Loucy (cell line): ENCODE measurements around the gene BCAS2.

Experiments used
- H2AFZ ChIP-seq: fragments of 200-600 bp; sonication (generic); 2 replicates; pipeline ENCODE4 v1.6.0; 2016; ENCODE audit warnings: antibody characterized with exemption, mild to moderate bottlenecking, low read length, moderate library complexity
- H3F3A ChIP-seq: fragments of 200-600 bp; 2 replicates; pipeline ENCODE4 v1.6.0; 2016; ENCODE audit warnings: antibody characterized with exemption, low read depth, mild to moderate bottlenecking
- H3K27me3 ChIP-seq: fragments of 200-600 bp; sonication (generic); 2 replicates; pipeline ENCODE4 v1.6.1; 2014; ENCODE audit warnings: low read length, mild to moderate bottlenecking; ENCODE audit not compliant: insufficient read depth, poor library complexity, severe bottlenecking
- H3K36me3 ChIP-seq: fragments of 200-600 bp; sonication (generic); 2 replicates; pipeline ENCODE4 v1.6.1; 2016; ENCODE audit warnings: low read length; ENCODE audit not compliant: insufficient read depth
- H3K4me1 ChIP-seq: fragments of 200-600 bp; sonication (generic); 2 replicates; pipeline ENCODE4 v1.5.1; 2014; ENCODE audit warnings: low read length, mild to moderate bottlenecking; ENCODE audit not compliant: insufficient read depth, poor library complexity, severe bottlenecking
- H3K4me2 ChIP-seq: fragments of 200-600 bp; sonication (generic); 2 replicates; pipeline ENCODE4 v1.6.0; 2014; ENCODE audit warnings: antibody characterized with exemption, low read length, low read depth, mild to moderate bottlenecking; ENCODE audit not compliant: poor library complexity, severe bottlenecking
- H3K4me3 ChIP-seq: fragments of 200-600 bp; sonication (generic); 2 replicates; pipeline ENCODE4 v1.5.1; 2014; ENCODE audit warnings: low read length, mild to moderate bottlenecking, mixed read lengths; ENCODE audit not compliant: poor library complexity, severe bottlenecking
- H3K79me2 ChIP-seq: fragments of 200-600 bp; sonication (generic); 2 replicates; pipeline ENCODE4 v1.6.1; 2014; ENCODE audit warnings: low read length; ENCODE audit not compliant: insufficient read depth
- H3K9ac ChIP-seq: fragments of 200-600 bp; sonication (generic); 2 replicates; pipeline ENCODE4 v1.6.0; 2014; ENCODE audit warnings: mild to moderate bottlenecking, low read depth, low read length, moderate library complexity; ENCODE audit not compliant: poor library complexity, severe bottlenecking
- H3K9me2 ChIP-seq: fragments of 200-600 bp; sonication (generic); replicated peaks from 2 replicates; pipeline ENCODE4 v1.6.1; 2016; ENCODE audit warnings: low read depth, low read length, mixed read lengths
- H3K9me3 ChIP-seq: fragments of 200-600 bp; sonication (generic); 2 replicates; pipeline ENCODE4 v1.6.1; 2014; ENCODE audit warnings: mild to moderate bottlenecking, antibody characterized with exemption, low read length, low read depth; ENCODE audit not compliant: insufficient read depth
- H4K20me1 ChIP-seq: fragments of 200-600 bp; sonication (generic); 2 replicates; pipeline ENCODE4 v1.6.0; 2014; ENCODE audit warnings: antibody characterized with exemption, low read length, mild to moderate bottlenecking; ENCODE audit not compliant: insufficient read depth, poor library complexity, severe bottlenecking
- EZH2phosphoT487 ChIP-seq: fragments of 200-600 bp; IDR thresholded peaks from 2 replicates; pipeline ENCODE4 v1.6.1; 2018; ENCODE audit warnings: antibody characterized with exemption, mild to moderate bottlenecking, moderate library complexity, borderline replicate concordance
- TF ChIP-seq, protein P1 (sequence below): fragments of 200-600 bp; sonication (generic); conservative IDR thresholded peaks from 2 replicates; pipeline ENCODE4 v1.5.1; 2014; ENCODE audit warnings: mild to moderate bottlenecking, antibody characterized with exemption, low read length

The BCAS2 gene

DNA sequence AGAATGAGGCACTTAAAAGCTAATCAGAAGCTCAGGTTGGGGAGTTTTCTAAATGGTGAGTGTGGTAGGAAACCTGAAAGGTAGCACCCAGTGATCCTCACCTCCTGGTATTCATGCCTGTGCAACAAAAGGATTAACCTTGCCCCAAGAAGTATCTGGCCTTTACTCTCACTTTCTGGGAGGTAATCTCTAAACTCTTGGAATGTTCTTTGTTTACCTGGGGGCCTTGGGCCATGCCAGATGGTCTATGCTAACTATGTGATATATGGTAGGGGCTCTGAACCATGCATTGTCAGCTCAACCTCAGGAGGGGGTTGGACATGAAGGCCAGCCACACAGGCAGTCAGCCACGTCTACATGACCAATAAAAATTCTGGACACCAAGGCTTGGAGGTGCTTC is 46.0 kb downstream of the BCAS2 start:
- H3K4me3 ChIP-seq: no peak overlapping the region
- H3K36me3 ChIP-seq: no peaks in the 10 kb centered on the region
- no peak overlapping the region for H2AFZ ChIP-seq
- H3K4me2 ChIP-seq: no peak overlapping the region
- no peaks in the 10 kb centered on the region for H3K27me3 ChIP-seq
- no peaks in the 10 kb centered on the region for H3F3A ChIP-seq
- no peaks in the 10 kb centered on the region for H3K9me3 ChIP-seq
- no peaks in the 10 kb centered on the region for H3K79me2 ChIP-seq
- no peaks in the 10 kb centered on the region for H3K4me1 ChIP-seq
- no peaks in the 10 kb centered on the region for H4K20me1 ChIP-seq
- no peaks in the 10 kb centered on the region for H3K9me2 ChIP-seq
- TF ChIP-seq, protein P1, sequence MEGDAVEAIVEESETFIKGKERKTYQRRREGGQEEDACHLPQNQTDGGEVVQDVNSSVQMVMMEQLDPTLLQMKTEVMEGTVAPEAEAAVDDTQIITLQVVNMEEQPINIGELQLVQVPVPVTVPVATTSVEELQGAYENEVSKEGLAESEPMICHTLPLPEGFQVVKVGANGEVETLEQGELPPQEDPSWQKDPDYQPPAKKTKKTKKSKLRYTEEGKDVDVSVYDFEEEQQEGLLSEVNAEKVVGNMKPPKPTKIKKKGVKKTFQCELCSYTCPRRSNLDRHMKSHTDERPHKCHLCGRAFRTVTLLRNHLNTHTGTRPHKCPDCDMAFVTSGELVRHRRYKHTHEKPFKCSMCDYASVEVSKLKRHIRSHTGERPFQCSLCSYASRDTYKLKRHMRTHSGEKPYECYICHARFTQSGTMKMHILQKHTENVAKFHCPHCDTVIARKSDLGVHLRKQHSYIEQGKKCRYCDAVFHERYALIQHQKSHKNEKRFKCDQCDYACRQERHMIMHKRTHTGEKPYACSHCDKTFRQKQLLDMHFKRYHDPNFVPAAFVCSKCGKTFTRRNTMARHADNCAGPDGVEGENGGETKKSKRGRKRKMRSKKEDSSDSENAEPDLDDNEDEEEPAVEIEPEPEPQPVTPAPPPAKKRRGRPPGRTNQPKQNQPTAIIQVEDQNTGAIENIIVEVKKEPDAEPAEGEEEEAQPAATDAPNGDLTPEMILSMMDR: no peak
- TF ChIP-seq EZH2phosphoT487: no peak
- no peak overlapping the region for H3K9ac ChIP-seq

DNA sequence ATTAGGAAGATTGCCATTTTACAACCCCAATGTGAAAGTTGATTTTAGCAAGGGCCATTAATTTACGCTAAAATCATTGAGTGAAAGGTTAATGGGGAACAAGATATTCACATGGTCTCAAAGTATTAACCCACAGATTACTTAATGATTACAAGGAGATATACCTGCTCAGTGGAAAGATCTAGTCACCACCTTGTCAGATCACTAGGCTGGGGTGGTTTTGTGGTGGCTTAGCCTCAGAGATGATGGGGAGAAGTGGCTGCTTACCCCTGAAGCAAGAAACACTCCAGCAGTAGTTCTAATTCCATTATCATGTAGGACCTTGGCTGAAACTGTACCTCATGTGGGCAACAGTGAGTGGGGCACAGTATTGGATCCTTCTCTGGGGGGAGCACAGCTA is 50.3 kb downstream of the BCAS2 start:
- Histone ChIP-seq H3K4me1 (no peaks in the 10 kb centered on the region), H3K4me2 (no peak overlapping the region), H3F3A (no peaks in the 10 kb centered on the region), H4K20me1 (no peaks in the 10 kb centered on the region), H3K36me3 (no peaks in the 10 kb centered on the region), H3K79me2 (no peaks in the 10 kb centered on the region), H2AFZ (no peak overlapping the region), H3K27me3 (no peaks in the 10 kb centered on the region), H3K9ac (no peak overlapping the region), H3K9me2 (no peaks in the 10 kb centered on the region), H3K4me3 (no peak overlapping the region), H3K9me3 (no peaks in the 10 kb centered on the region)
- no peak for TF ChIP-seq EZH2phosphoT487
- TF ChIP-seq, protein P1: no peak

DNA sequence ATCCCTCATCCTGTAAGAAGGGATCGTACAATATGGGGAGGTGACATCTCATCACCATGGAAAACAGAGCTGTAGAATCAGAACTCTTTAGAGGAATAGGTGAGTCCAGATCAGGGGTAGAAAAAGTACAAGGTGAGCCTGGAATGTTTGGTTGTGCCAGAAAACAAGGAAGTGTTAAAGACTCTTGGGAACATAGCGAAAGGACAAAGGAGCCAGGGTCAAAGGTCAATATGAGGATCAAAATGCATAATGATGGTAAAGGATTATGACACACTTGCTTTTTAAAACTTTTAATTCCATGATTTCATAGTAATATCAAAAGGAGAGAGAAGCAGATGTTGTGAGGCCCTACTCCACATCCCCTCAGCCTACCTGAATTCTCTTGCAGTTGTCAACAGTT is 51.2 kb downstream of the BCAS2 start:
- Histone ChIP-seq H3K9ac (no peak overlapping the region), H3K4me1 (no peaks in the 10 kb centered on the region), H3K4me3 (no peak overlapping the region), H2AFZ (no peak overlapping the region), H4K20me1 (no peaks in the 10 kb centered on the region), H3F3A (no peaks in the 10 kb centered on the region), H3K4me2 (no peak overlapping the region), H3K9me2 (no peaks in the 10 kb centered on the region), H3K36me3 (no peaks in the 10 kb centered on the region), H3K9me3 (no peaks in the 10 kb centered on the region), H3K79me2 (no peaks in the 10 kb centered on the region), H3K27me3 (no peaks in the 10 kb centered on the region)
- TF ChIP-seq, protein P1: no peak
- TF ChIP-seq EZH2phosphoT487: no peak
